OCI-LY7 (cell line): ENCODE measurements around the gene SMIM17. TPM values are rescaled to one million over a fixed set of nuclear protein-coding genes. Genes with fewer than 3 reads are reported as not detected.
"Not testable (repeated sequence)": the region's sequence is repeated elsewhere in the genome, so short reads cannot be mapped to it uniquely, and the experiment has no call there.

Source experiments
- BruUV-seq: library from RNA; stranded (reverse); fragments of 400-500 nt; replicated peaks from 2 replicates; lab custom pipeline; 2021; lab: Mats Ljungman, UMichigan
- CTCF ChIA-PET: fragments of 300-600 bp; sonication (Branson Sonifier 250); formaldehyde crosslinking; loops from one replicate; lab custom pipeline; 2022; ENCODE audit warnings: antibody characterized with exemption; ENCODE audit not compliant: unreplicated experiment; lab: Charles Lee
- POLR2A ChIA-PET: fragments of 300-600 bp; sonication (Branson Sonifier 250); formaldehyde crosslinking; loops from one replicate; lab custom pipeline; 2022; ENCODE audit warnings: antibody characterized with exemption; lab: Charles Lee
- DNase-seq: peaks from one replicate; pipeline ENCODE4 v3.0.0-alpha.2; 2015; ENCODE audit warnings: low spot score
- H2AFZ ChIP-seq: fragments of 200-600 bp; sonication (generic), shearing (Covaris generic); 2 replicates; pipeline ENCODE4 v1.6.1; 2014; ENCODE audit warnings: mild to moderate bottlenecking, antibody characterized with exemption, low read length, moderate library complexity
- H3K27ac ChIP-seq: fragments of 200-600 bp; sonication (generic); 2 replicates; pipeline ENCODE4 v1.5.1; 2014; ENCODE audit warnings: mixed run types, low read depth, mild to moderate bottlenecking, moderate library complexity, low read length, inconsistent platforms; ENCODE audit not compliant: poor library complexity, severe bottlenecking
- H3K36me3 ChIP-seq: fragments of 200-600 bp; sonication (generic); 2 replicates; pipeline ENCODE4 v1.6.1; 2014; ENCODE audit warnings: mild to moderate bottlenecking, antibody characterized with exemption, low read length, moderate library complexity, mixed read lengths; ENCODE audit not compliant: insufficient read depth
- H3K4me1 ChIP-seq: fragments of 200-600 bp; sonication (generic); 2 replicates; pipeline ENCODE4 v1.5.1; 2014; ENCODE audit warnings: mild to moderate bottlenecking, low read length; ENCODE audit not compliant: insufficient read depth, poor library complexity, severe bottlenecking
- H3K4me2 ChIP-seq: fragments of 200-600 bp; sonication (generic); 2 replicates; pipeline ENCODE4 v1.6.1; 2014; ENCODE audit warnings: mild to moderate bottlenecking, low read length
- H3K4me3 ChIP-seq: fragments of 200-600 bp; sonication (generic); 2 replicates; pipeline ENCODE4 v1.5.1; 2014; ENCODE audit warnings: mild to moderate bottlenecking, low read depth, low read length; ENCODE audit not compliant: poor library complexity, severe bottlenecking
- H3K79me2 ChIP-seq: fragments of 200-600 bp; sonication (generic); 2 replicates; pipeline ENCODE4 v1.6.1; 2016; ENCODE audit warnings: low read depth, mild to moderate bottlenecking, low read length, moderate library complexity, mixed read lengths; ENCODE audit not compliant: insufficient read depth
- H3K9me2 ChIP-seq: fragments of 200-600 bp; sonication (generic); 2 replicates; pipeline ENCODE4 v1.6.1; 2016; ENCODE audit warnings: mild to moderate bottlenecking, low read length, mixed read lengths; ENCODE audit not compliant: insufficient read depth
- H3K9me3 ChIP-seq: fragments of 200-600 bp; sonication (generic); 2 replicates; pipeline ENCODE4 v1.6.1; 2014; ENCODE audit warnings: mild to moderate bottlenecking, mixed run types, low read length, mixed read lengths
- H4K20me1 ChIP-seq: fragments of 200-600 bp; sonication (generic); 2 replicates; pipeline ENCODE4 v1.6.1; 2014; ENCODE audit warnings: mild to moderate bottlenecking, antibody characterized with exemption, low read length, moderate library complexity, mixed read lengths; ENCODE audit not compliant: insufficient read depth
- CTCF ChIP-seq: fragments of 200-600 bp; sonication (generic); conservative IDR thresholded peaks from 2 replicates; pipeline ENCODE4 v1.5.1; 2014; ENCODE audit warnings: mild to moderate bottlenecking, antibody characterized with exemption, low read length, moderate library complexity, mixed read lengths
- EZH2phosphoT487 ChIP-seq: fragments of 200-600 bp; sonication (generic); IDR thresholded peaks from 2 replicates; pipeline ENCODE4 v1.6.1; 2018; ENCODE audit warnings: low read depth, borderline replicate concordance, mild to moderate bottlenecking, mixed run types, antibody characterized with exemption, low read length, moderate library complexity, mixed read lengths
- intact Hi-C: fragments of 100-400 bp; cut with micrococcal nuclease; formaldehyde crosslinking; loops from one replicate; pipeline ENCODE4 v1.10.0; 2022; ENCODE audit not compliant: unreplicated experiment
- total RNA-seq, 2 experiments: library from RNA; depleted of rRNA in 1 of 2; stranded (reverse); fragments of >200 nt in 1 of 2; shearing (Covaris generic) in 1 of 2; gene quantifications; 2 replicates each; pipeline ENCODE4 v1.2.3, GENCODE V29; 2014 to 2022

The SMIM17 gene
- total RNA-seq, 2 experiments from 2014 or later, result not detected

- CTCF ChIA-PET, result no interaction called here
- Histone ChIP-seq H3K27ac (no peak overlapping the region), H3K4me2 (no peak overlapping the region)
Observed at GRCh38 chr19:56670961-56671612, 28.1 kb downstream of the SMIM17 start.

GRCh38 chr19:56671613-56671994, 28.6 kb downstream of the SMIM17 start, which contains the start of gene ZNF835:
Gene ZNF835, minus strand, starts transcription at chr19:56671757. Its CDS starts 6,559 bp downstream, at chr19:56665198.
- H3K4me3 ChIP-seq, result no peak within 1 kb of the TSS
- H3K27ac ChIP-seq, result no peak within 1 kb of the TSS

More at GRCh38 chr19:56670961-56671612, 28.1 kb downstream of the SMIM17 start:
- Histone ChIP-seq H3K9me3 (no peaks in the 10 kb centered on the region), H3K4me1 (no peaks in the 10 kb centered on the region), H3K9me2 (no peaks in the 10 kb centered on the region), H4K20me1 (no peaks in the 10 kb centered on the region), H3K79me2 (no peaks in the 10 kb centered on the region), H3K4me3 (no peak overlapping the region), H2AFZ (no peak overlapping the region), H3K36me3 (no peaks in the 10 kb centered on the region)
- TF ChIP-seq EZH2phosphoT487 (no peak), CTCF (no peak)
- no peak for DNase-seq
- POLR2A ChIA-PET, result no interaction called here
- no TSS peak for BruUV-seq
- intact Hi-C loops, result no loop called here

GRCh38 chr19:56672610-56673009, 29.7 kb downstream of the SMIM17 start:
- POLR2A ChIA-PET, H2AFZ ChIP-seq, H3K4me1 ChIP-seq, DNase-seq, H3K9me3 ChIP-seq, BruUV-seq, H3K27ac ChIP-seq, intact Hi-C loops, H4K20me1 ChIP-seq, H3K79me2 ChIP-seq, H3K9me2 ChIP-seq, H3K4me3 ChIP-seq, CTCF ChIA-PET, H3K36me3 ChIP-seq, H3K4me2 ChIP-seq: not testable (repeated sequence)

More at GRCh38 chr19:56671613-56671994, 28.6 kb downstream of the SMIM17 start, which contains the start of gene ZNF835:
- H3K9me3 ChIP-seq, result no peaks in the 10 kb centered on the region
- intact Hi-C loops, result no loop called here
- POLR2A ChIA-PET, result no interaction called here
- no peak within 1 kb of the TSS for H3K4me2 ChIP-seq
- no TSS peak for BruUV-seq
- H3K79me2 ChIP-seq, result no peaks in the 10 kb centered on the region
- DNase-seq, result no peak
- no peaks in the 10 kb centered on the region for H4K20me1 ChIP-seq
- H3K4me1 ChIP-seq, result no peaks in the 10 kb centered on the region
- TF ChIP-seq CTCF, result no peak
- no peak for TF ChIP-seq EZH2phosphoT487
- no peaks in the 10 kb centered on the region for H3K36me3 ChIP-seq
- no peaks in the 10 kb centered on the region for H3K9me2 ChIP-seq
- CTCF ChIA-PET, result no interaction called here
- no peak within 1 kb of the TSS for H2AFZ ChIP-seq
